ENCODE measurements around the gene RAB6A.
"Not testable (repeated sequence)": the region's sequence is repeated elsewhere in the genome, so short reads cannot be mapped to it uniquely, and the experiment has no call there.

The RAB6A gene

DNA sequence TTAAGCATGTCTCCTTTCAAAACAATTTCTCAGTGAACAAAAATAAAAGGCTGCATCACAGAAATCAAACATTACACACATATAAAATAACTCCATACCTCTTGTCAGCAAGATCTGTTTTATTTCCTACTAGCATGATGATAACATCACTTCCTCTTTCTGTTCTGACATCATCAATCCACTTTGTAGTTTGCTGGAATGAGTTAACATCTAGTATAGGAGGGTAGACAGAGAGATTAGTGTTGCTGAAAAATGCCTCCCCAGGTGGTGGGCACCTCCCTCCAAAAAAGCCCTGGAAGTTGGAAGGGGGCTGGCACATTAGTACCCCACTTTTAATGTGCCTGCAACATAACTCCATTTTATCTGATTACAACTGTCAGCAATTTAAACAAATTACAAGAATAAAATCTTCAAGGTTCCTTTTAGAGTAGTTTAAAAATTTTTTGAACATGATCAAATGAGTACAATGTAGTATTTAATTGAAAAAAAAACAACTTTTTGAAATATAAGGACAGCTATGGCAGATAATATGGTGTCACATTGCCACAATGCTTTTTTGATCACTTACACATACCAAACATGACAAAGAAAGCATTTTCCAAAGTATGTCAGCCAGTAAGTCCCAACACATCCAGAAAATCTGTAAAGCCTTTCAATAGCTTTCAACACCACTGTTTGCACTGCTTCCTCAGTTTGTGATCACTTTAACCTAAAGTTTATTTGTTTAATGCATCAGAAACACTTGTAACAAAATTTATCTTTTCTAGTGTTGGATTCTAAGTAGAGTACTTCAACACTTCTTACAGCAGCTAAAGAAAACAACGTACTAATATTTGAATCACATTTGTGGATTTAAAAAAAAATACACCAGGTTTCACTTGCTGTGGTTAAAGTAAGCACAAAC, 44.5 kb downstream of the RAB6A start:
- DNase-seq, result peak in 1 of 5 donors; percentile 32

DNA sequence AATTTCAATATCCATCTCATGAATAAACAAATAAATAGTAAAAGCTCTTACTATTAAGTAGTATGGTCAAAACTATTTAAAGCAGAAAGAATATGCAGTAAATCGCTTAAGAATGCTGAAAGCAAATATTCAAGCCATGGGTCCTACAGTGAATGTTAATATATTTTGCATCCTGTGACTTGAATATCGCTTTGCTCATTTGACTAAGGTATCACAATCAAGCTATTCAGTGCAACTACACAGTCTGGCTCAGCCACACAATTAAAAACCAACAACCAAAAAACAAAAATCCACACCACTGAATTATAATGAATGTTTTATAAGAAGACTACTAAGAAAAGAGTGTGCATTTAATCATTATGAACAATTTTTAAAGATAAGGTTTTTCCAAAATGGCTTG, 45.3 kb downstream of the RAB6A start:
- DNase-seq, result no peak

DNA sequence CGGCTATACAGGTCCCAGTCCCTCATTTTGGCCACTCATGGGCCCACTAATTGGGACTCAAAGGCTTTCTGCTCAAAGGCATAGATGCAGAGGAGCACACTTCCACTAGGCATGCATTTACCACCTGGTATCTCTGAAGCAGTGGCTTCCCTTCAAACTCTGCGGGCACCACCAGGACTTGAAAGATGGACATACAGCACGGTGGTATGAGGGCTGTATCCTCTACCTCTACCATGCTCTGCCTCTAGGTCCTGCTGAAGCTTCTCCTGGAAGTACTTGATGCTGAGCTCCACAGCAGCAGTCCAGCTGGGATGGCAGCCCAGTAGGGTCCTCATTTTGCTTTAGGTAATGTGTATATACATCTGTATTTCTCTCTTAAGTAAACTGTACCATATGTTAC, 49.9 kb downstream of the RAB6A start:
- DNase-seq, result no peak

DNA sequence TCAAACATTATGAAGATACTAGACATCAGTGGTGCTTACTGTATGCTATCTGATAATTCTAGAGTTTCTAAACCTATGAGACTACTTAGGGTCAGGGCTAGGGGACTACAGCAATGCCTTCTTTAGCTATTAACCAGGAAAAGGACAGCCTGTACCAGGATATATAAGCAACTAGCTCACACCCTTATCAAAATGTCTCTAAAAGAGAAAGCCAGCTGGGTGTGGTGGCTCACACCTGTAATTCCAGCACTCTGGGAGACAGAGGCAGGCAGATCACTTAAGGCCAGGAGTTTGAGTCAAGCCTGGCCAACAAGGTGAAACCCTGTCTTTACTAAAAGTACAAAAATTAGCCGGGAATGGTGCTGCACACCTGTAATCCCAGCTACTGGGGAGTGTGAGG, 55.8 kb downstream of the RAB6A start:
- no peak for DNase-seq

DNA sequence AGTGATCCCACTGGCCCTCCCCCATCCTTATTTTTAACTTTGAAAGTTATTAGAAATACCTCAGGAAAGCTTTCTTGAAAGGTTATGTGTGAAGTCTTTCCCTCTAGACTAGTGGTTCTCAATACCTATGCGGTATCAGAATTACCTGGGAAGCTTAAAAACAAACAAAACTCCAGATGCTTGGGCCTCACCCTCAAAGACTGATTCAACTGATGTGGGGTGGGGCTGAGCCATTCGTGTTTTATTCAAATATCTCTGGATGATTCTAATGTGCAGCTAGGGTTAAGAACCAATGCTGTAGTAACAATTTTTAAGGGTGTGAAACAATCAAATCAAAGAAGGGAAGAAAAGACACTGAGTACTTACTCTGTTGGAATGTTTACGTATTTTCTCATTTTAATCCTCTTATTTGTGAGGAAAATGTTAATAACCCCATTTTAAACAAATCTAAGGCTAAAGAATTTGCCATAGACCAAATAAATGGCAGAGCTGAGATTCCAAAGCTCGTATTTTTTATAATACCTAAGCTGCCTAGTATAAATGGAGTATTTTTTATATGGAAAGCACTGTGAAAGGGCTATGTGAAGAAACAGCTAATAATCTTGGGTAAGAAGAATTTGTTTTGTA, 66.9 kb downstream of the RAB6A start:
- DNase-seq, result no peak

DNA sequence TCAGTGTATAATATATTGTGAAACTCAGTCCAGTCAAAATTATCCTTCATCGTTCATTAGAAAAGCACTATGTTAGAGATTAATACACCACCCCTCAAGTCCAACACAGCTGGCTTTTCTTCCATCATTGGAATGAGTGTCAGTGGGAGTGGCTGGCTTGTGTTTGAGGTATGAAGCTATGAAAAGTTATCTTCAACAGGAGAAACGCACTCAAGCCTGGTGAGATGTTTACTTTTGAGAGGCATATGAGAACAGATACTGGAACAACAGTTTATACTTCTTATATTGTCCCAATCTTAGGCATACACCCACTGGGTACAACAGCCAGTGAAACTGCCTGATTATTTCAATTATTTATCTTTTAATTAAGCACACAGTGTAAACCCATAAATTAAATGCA, 80.2 kb downstream of the RAB6A start:
- no peak for DNase-seq

DNA sequence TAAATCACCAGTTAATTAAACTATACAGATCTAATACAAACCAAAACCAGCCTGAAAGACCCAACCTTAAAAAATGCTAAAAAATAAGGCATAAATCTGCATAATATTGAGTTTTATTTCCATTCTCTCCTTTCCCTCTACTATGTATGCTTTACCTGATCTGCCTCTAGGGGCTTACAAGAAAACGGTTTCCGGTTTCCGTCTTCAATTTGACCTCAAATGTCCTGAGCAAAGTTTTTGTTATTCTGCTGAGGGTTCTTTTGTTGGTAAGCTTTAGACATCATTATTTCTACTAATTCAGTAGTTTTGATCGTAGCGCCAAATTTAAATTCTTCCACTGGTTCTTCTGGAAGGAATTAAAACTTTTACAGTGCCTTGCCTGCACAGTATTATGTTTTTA, 84.3 kb downstream of the RAB6A start:
- not testable (repeated sequence) for DNase-seq

DNA sequence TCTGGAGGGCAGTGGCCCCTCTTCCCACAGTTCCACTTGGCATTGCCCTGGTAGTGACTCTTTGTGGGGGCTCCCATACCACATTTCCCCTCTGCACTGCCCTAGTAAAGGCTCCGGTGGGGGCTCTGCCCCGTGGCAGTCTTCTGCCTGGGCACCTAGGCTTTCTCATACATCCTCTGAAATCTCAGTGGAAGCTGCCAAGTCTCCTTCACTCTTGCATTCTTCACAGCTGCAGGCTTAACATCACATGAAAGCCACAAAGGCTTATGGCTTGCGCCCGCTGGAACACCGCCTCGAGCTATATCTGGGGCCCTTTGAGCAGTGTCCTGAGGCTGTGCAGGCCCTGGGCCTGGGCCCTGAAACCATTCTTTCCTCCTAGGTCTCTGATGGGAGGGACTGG, 89.2 kb downstream of the RAB6A start:
- DNase-seq, result no peak

DNA sequence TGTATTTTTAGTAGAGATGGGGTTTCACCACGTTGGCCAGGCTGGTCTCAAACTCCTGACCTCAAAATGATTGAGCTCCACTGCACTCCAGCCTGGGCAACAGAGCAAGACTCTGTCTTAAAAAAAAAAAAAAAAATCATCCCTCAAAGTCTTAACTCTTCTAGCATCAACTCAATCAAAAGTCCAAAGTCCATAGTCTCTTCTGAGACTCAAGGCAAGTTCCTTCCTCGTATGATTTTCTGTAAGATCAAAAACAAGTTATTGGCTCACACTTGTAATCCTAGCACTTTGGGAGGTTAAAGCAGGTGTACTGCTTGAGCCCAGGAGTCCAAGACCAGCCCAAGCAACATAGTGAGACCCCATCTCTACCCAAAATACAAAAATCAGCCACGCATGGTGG, 90.1 kb downstream of the RAB6A start:
- DNase-seq, result no peak

DNA sequence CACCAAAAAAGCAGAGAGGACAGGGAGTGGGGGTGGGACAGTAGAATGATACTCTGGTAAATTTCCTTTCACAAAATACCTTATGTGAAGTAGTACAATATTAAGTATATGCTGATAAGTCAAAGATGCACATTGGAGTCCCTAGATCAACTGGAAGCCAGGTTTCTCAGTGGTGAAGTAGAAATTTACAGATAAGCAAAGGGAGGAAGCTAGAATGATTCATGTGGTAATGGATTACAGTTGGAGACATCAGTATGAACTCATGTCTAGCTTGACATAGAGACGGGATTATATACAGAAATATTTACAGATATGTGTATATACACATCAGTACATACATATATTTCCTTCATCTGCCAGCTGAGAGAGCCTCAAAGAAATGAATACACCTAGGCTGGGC, 93.0 kb downstream of the RAB6A start:
- no peak for DNase-seq

DNA sequence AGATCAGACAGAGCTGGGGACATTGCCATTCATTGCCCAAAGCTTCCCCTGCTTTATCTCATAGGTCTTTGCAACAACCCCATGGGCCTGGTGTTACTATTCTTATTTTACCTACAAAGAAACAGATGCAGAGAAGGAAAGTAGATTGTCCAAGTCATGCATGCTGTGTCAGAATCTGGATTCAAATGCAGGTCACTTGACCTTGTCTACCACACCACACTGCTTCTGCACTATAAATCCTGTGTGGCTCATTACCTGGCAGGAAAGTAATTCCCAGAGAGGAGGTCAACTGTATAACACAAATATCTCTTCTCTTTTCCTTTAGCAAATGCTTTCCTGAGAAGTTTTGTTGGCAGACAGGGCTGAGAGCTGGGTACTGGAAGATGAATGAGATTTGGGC, 96.0 kb downstream of the RAB6A start:
- DNase-seq, result no peak

DNA sequence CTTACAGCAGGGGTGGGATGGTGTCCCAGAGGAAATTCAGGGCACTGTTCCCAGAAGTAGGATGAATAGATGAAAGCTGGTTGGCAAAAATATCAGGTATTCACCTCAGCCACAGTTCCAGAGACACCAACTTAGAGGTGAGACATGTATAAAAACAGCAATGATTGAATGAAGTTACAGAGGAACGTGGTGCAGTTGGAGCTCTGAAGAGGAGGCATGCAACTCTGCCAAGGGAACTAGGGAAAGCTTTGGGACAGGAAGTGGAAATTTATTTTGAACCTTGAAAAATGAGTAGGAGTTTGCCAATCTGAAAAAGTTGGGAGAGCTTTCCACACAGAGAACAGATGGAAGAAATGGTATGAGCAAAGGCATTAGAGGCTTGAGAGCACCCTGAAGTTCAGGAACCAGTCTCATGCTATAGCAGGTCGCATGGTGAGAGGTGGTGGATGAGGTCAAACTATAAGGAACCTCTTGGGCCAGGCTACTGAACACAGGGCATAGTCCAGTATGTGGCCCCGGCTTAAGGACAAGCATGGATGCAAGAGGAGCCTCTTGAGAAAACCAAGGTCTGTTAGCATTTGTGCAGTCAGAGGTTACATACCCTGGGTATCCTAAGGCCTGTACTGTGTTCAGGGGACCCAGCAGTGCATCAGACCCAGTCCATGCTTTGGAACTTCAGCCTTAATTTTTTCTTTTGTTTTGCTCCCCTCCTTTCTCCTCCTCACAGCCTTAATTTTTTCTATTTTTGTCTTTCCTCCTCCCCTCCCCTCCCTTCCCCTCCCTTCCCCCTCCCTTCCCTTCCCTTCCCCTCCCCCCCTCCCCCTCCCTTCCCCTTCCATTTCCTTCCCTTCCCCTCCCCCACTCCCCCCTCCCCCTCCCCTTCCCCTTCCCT, 97.0 kb downstream of the RAB6A start:
- DNase-seq, result no peak

DNA sequence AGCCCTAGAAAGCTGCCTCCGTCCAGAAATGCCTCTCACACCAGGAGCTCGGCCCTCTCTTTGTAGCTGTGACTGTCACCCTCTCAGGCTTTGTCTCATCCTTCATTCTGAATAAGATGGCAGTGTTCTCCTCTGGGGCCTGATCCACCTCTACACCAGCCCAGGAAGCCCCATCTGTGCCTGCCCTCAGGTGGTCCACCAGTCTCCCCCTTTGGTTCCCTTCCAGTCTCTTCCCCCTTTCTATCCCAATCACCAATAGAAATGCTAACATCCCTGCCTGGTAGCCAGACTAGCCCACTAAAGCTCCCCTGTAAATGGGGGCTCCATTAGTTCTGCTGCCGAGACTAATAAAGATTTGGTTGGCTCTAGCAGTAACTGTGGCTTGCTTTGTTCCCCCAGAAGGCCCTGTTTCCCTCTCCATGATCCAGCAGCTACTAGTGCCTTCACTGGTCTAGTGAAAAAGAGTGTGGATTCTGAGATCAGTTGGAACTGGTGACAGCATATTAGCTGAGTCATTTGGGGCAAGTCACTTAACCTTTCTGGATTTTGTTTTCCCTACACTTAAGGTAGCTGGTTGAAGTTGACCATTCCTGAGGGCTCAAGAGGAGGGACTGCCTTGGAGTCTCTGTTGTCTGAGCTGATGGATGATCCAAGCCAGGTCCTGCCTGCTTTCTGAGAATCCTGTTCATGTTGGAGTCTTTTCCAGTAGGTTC, 98.3 kb downstream of the RAB6A start:
- no peak for DNase-seq

DNA sequence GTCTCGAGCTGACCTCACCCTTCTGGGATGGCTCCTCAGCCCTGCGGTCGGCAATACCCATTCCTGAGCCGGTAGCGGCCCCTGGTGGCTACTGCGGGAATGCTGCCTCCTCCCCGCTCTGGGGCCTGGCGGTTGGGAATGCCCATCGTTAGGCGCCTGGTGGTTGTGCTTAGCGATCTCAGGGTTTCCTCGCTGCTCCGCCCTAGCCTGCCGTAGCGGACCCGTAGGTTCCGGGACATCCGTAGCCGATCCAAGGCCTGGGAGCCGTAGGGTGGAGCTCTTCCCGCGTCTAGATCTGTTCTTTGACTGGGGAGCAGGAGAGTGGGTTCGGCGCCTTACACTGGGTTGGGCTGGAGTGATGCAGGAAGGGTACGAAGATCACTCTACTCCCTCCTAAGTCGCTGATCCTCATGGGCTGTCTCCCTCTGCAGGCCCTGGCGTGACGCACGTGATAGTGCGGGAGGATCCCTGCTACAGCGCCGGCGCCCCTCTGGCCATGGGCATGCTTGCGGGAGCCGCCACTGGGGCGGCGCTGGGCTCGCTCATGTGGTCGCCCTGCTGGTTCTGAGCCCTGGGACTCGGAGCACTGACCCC, 99.7 kb downstream of the RAB6A start:
- peak; percentile 57 to 81 (median 72) for DNase-seq

DNA sequence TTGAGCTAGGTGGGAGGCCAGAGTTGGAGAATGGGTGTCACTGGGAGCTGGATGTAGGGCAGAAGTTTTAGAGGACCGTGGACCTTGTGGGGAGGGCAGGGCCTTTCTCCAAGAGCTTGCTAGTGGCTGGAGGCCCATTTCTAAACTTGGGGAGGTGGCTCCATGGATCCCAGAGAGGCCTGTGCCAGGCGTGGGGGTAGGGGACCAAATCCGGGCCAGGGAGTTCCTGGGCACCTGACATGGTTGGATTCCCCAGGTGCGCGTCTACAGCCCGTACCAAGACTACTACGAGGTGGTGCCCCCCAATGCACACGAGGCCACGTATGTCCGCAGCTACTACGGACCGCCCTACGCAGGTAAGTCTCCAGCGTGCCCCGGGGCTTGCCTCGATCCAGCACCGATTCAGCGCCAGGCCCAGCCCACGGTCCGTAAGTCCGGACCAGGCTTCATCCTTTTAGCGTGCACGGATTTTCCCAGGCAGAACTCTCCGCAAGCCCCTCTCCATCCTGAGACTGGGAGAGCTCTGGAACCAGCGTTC, 100.3 kb downstream of the RAB6A start:
- DNase-seq, result no peak

DNA sequence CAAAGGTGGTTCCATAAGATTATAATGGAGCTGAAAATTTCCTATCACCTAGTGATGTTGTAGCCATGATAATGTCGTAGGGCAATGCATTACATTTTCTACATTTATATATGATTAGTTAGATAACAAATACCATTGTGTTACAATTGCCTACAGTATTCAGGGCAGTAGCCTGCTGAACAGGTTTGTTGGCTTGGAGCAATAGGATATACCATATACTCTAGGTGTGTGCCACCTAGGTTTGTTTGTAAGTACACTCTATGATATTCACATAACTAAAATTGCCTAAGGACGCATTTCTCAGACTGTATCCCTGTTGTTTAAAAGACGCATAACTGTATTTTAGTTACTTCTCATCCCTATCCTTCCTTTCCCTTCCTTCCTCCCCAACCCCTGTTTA, 100.9 kb downstream of the RAB6A start:
- no peak for DNase-seq

DNA sequence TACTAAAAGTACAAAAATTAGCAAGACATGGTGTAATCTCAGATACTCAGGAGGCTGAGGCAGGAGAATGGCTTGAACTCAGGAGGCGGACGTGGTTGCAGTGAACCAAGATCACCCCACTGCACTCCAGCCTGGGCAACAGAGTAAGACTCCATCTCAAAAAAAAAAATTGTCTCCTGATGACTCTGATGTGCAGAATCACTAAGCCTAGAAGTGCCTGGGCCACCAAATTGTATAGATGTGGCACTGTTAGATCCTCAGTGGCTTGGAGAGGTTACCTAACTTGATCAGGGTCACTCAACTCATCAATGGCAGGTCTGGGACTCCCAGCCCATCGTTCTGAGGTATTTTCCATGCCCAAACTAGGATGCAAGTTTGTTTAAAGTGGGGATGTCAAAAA, 103.9 kb downstream of the RAB6A start:
- no peak for DNase-seq

DNA sequence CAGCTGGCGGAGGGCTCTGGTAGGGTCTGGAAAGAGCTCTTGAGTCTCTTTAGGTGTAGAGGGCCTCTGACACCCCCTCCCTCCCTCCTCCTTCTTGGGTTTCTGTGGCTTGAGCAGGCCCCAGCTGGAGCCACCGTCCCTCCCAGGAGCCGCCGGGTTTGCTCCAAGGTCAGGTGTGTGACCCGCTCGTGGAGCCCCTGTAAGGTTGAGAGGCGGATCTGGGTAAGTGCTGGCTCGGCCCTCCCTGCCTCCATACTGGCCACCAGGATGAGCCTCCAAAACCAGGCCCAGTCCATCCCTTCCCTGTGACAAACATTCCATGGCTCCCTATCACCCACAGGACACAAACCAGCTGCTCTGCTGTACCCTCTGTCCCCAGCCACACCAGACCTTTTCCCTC, 105.2 kb downstream of the RAB6A start:
- no peak for DNase-seq

DNA sequence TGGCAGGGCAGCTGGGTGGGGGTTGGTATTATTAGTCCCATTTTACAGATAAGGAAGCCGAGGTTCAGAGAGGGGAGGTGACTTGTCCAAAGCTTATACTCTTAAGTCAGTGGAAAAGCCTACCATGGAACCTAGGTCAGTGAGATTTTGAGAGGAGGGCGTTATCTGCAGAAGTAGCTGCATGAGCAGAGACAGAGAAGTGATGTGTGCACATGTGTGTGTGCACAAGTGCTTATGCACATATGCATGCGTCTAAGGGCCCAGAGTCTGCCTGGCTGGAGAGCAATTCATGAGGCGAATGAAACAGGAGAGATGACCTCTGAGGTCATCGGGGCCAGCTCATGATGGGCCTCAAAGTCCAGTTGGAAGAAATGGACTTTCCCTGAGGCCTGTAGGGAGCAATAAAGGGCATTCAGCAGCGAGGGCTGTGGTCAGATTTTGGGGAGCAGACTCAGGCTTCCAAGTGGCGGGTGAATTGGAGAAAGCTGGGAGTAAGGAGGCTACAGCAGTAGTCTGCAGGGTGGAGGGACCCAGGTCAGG, 106.3 kb downstream of the RAB6A start:
- DNase-seq, result no peak

DNA sequence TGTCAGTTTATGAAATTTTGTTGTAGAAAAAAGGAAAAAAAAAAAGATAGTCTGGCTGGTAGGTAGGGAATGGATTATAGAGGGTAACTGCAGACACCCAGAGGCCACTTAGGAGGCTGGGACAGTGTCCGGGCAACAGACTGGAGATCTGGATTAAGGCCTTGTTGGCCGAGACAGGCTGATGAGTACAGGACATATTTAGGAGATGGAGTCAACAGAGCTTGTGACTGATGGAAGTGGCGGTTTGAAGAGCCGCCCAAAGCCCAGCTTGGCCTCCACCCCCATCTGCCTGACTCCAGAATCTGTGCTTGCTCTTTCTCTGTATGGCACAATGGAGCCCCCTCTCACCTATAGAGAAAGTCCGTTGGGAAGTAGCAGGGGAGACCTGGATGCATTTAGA, 106.9 kb downstream of the RAB6A start:
- no peak for DNase-seq

DNA sequence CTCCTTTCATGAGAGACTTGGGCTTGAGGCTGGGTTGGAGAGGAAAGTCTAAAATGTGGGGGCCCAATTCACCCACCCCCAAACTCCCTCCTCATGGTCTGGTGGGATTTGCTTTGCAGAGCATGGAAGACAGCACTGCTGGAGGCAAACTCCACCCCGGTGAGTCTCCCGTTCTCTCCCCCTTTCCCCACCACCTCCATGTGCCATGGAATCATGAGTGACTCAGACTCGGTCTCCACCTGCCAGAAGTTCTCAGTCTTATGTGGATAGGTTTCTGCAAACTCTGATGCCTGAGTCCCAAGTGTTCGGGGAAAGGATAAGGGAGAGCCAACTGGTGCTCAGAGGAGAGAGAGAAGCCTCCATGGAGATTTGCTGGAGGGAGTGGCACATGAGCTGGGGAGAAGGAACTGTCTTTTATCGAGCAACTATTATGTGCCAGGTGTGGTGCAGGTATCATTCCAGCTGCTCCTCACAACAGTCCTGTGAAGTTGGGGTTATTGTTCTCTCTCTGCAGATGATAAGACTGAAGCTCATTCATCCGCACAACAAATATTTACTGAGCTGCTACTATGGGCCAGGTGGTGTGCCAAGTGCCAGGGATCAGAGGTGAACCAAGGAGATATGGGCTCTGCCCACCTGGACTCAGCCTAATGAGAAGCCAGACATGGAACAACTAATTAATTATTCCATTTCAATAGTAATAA, 107.9 kb downstream of the RAB6A start:
- no peak for DNase-seq
